Activated T-cell treated with anti-CD3 and anti-CD28 coated beads for 24 hours (primary cell): ENCODE data around the gene SEMA4A.

Source experiments
- DNase-seq: peaks from one replicate; pipeline ENCODE4 v3.0.0-alpha.2; 2020; ENCODE audit warnings: low read depth

SEMA4A gene

GRCh38 chr1:156135930-156136871 lies 17.2 kb upstream of the SEMA4A start:
- no peak for DNase-seq

- DNase-seq: no peak
Observed at GRCh38 chr1:156136970-156137483, 16.4 kb upstream of the SEMA4A start.

- no peak for DNase-seq
Observed at GRCh38 chr1:156138458-156138867, 14.9 kb upstream of the SEMA4A start.

- no peak for DNase-seq
Observed at GRCh38 chr1:156140879-156141707, 12.3 kb upstream of the SEMA4A start.

GRCh38 chr1:156143765-156144489 lies 9.5 kb upstream of the SEMA4A start:
- no peak for DNase-seq

GRCh38 chr1:156144742-156145141 lies 8.6 kb upstream of the SEMA4A start:
- no peak for DNase-seq

- no peak for DNase-seq
Observed at GRCh38 chr1:156145650-156146019, 7.8 kb upstream of the SEMA4A start.

GRCh38 chr1:156146020-156146768 lies 7.2 kb upstream of the SEMA4A start:
- peak; percentile 39 for DNase-seq

GRCh38 chr1:156146769-156147405 lies 6.5 kb upstream of the SEMA4A start:
- no peak for DNase-seq

- DNase-seq: no peak
Observed at GRCh38 chr1:156148216-156148615, 5.2 kb upstream of the SEMA4A start.

GRCh38 chr1:156149374-156150332 lies 3.7 kb upstream of the SEMA4A start:
- no peak for DNase-seq

GRCh38 chr1:156150333-156151011 lies 2.9 kb upstream of the SEMA4A start:
- DNase-seq: no peak

- DNase-seq: no peak
Observed at GRCh38 chr1:156151093-156151688, 2.2 kb upstream of the SEMA4A start.

- no peak for DNase-seq
Observed at GRCh38 chr1:156152628-156153027, 757 bp upstream of the SEMA4A start.

GRCh38 chr1:156154317-156154749 lies 948 bp downstream of the SEMA4A start:
- DNase-seq: peak; percentile 29

GRCh38 chr1:156155756-156156510 lies 2.5 kb downstream of the SEMA4A start:
- DNase-seq: no peak

- no peak for DNase-seq
Observed at GRCh38 chr1:156157506-156157905, 4.1 kb downstream of the SEMA4A start.

- DNase-seq: no peak
Observed at GRCh38 chr1:156157966-156158365, 4.6 kb downstream of the SEMA4A start.
